NB4 (cell line): ENCODE measurements around the gene CHCHD1.

Source experiments
- DNase-seq: peaks from one replicate; pipeline ENCODE4 v3.0.0; 2010; ENCODE audit warnings: low read depth
- H3K4me3 ChIP-seq: one replicate; pipeline ENCODE4 v1.5.1; 2011; ENCODE audit warnings: mild to moderate bottlenecking, low read depth, low read length, moderate library complexity
- CTCF ChIP-seq: IDR thresholded peaks from one replicate; pipeline ENCODE4 v1.5.1; 2012; ENCODE audit warnings: low read depth, low read length
- MAX ChIP-seq: IDR thresholded peaks from 2 replicates; pipeline ENCODE4 v1.6.1; 2011; ENCODE audit warnings: low read depth, low read length
- MYC ChIP-seq: IDR thresholded peaks from 2 replicates; pipeline ENCODE4 v1.6.1; 2011; ENCODE audit warnings: low read depth, low read length
- POLR2A ChIP-seq: IDR thresholded peaks from 2 replicates; pipeline ENCODE4 v1.6.1; 2011; ENCODE audit warnings: mild to moderate bottlenecking; ENCODE audit not compliant: insufficient read length; ENCODE audit errors: extremely low read depth

The CHCHD1 gene

GRCh38 chr10:73800560-73801252 lies 18.9 kb downstream of the CHCHD1 start:
- TF ChIP-seq POLR2A, result no peak
- no peak for TF ChIP-seq CTCF
- TF ChIP-seq MYC, result no peak
- TF ChIP-seq MAX, result no peak
- no peak overlapping the region for H3K4me3 ChIP-seq
- no peak for DNase-seq

- no peak for DNase-seq
- no peak for TF ChIP-seq POLR2A
- no peak overlapping the region for H3K4me3 ChIP-seq
These were observed 19.4 kb downstream of the CHCHD1 start for GRCh38 chr10:73801253-73801590.

- DNase-seq, result no peak
- no peak overlapping the region for H3K4me3 ChIP-seq
- TF ChIP-seq MAX, result no peak
- TF ChIP-seq MYC, result no peak
- TF ChIP-seq POLR2A, result no peak
These were observed 20.6 kb downstream of the CHCHD1 start for GRCh38 chr10:73802276-73802991.

GRCh38 chr10:73803680-73804286 lies 21.9 kb downstream of the CHCHD1 start:
- no peak for TF ChIP-seq MAX
- TF ChIP-seq POLR2A, result no peak
- TF ChIP-seq CTCF, result no peak
- TF ChIP-seq MYC, result no peak
- no peak overlapping the region for H3K4me3 ChIP-seq
- no peak for DNase-seq

- no peak for DNase-seq
- no peak for TF ChIP-seq CTCF
- TF ChIP-seq MAX, result no peak
- no peak for TF ChIP-seq POLR2A
- no peak for TF ChIP-seq MYC
- no peak overlapping the region for H3K4me3 ChIP-seq
These were observed 24.5 kb downstream of the CHCHD1 start for GRCh38 chr10:73806176-73806950.

GRCh38 chr10:73807471-73807870 lies 25.6 kb downstream of the CHCHD1 start:
- TF ChIP-seq MYC, result no peak
- TF ChIP-seq CTCF, result no peak
- TF ChIP-seq POLR2A, result no peak
- no peak for TF ChIP-seq MAX
- DNase-seq, result no peak
- H3K4me3 ChIP-seq, result no peak overlapping the region
